HG03045 (cell line): Measurements from ENCODE around the gene CCDC127.
"Not testable (repeated sequence)": the region's sequence is repeated elsewhere in the genome, so short reads cannot be mapped to it uniquely, and the experiment has no call there.

ENCODE experiments used
- ATAC-seq: cut with Tn5 transposase; IDR thresholded peaks from one replicate; pipeline ENCODE4 v1.9.1; 2021; ENCODE audit warnings: mild to moderate bottlenecking, moderate library complexity; ENCODE audit not compliant: unreplicated experiment

CCDC127 gene

DNA sequence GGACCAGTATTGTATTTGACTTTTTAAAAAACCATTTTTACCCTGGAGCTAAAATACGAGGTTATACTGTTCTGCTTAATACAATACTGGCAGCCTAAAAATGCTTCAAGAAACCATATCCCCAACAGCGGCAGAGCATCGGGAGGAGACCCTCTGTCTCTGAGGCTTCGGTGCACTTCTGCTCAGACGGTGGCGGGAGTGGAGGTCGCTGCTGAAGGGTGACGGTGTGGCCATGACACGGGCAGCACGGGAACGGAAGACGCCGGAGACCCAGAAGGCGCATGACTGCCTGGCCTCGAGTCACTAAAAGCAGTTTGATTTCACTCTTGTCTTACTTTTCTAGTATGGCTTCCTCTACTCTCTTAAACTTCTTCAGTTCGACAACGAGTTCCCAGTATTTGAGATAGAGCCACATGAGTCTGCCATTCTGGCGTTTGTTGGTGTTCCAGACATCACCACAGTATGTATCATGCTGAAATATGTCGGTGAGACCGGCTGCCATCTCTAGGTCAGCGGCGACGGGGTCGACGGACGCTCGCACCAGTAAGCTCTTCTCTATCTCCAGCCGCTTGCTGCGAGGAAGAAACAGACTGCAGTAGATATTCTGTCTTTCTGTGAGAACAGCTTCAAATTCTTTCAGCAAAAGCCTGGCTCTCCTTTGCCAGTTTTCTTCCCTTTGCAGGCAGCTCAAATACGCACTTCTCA, 12.8 kb downstream of the CCDC127 start:
- no peak for ATAC-seq

- no peak for ATAC-seq
Observed at GRCh38 chr5:204462-204861, 13.5 kb downstream of the CCDC127 start.

GRCh38 chr5:204001-204400, 14.0 kb downstream of the CCDC127 start:
- no peak for ATAC-seq

- no peak for ATAC-seq
Observed at GRCh38 chr5:203246-203930, 14.6 kb downstream of the CCDC127 start.

DNA sequence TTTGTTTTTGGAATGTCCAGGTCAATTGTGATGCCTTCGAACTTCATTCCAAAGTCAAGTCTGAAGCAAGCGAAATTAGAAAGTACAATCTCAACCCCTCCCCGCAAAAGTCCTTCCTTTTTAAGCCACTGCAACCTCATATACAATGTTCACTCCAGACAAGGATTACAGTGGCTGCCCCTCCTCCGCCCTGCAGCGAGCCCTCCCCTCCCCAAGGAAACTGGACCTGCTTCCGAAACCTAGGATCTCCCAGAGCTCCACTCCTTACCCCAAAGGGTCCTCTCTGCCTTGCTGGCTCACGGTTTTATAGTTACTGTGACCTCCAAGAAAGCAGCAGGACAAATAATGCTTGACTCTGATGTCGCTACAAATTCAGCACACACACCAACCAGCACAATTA, 16.3 kb downstream of the CCDC127 start:
- no peak for ATAC-seq

GRCh38 chr5:200985-201384, 17.0 kb downstream of the CCDC127 start:
- no peak for ATAC-seq

DNA sequence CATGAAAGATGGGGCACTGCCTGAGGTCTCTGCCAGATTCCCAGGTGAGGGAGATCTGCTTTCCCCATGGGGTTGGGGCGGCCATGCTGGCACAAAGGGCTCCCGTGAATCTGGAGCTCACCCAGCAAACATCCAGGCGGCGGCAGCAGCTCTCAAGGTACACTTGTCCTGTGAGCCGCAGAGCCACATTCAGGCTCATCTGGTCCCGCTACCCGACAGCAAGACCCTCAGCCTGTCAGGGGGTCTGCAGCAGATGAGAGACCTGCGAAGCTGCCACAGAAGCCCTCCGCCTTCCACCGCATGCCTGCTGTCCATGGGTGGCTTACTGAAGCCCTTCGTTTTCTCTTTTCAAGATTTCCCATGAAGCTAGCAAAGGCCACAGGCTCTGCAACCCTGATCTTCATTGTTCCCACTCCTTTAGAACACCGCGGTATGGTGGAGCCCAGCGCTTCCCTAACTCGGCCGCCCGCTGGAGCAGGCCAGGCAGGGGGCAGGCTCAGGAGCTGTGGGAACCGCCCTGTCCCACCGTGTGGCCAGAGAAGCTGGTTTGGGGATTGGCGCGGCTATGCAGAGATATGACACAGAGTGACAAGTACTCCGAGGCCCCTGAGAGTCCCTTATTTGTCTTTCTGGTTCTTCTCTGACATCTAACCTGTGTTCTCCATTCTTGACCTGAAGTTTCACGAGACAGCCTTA, 17.9 kb downstream of the CCDC127 start:
- no peak for ATAC-seq

DNA sequence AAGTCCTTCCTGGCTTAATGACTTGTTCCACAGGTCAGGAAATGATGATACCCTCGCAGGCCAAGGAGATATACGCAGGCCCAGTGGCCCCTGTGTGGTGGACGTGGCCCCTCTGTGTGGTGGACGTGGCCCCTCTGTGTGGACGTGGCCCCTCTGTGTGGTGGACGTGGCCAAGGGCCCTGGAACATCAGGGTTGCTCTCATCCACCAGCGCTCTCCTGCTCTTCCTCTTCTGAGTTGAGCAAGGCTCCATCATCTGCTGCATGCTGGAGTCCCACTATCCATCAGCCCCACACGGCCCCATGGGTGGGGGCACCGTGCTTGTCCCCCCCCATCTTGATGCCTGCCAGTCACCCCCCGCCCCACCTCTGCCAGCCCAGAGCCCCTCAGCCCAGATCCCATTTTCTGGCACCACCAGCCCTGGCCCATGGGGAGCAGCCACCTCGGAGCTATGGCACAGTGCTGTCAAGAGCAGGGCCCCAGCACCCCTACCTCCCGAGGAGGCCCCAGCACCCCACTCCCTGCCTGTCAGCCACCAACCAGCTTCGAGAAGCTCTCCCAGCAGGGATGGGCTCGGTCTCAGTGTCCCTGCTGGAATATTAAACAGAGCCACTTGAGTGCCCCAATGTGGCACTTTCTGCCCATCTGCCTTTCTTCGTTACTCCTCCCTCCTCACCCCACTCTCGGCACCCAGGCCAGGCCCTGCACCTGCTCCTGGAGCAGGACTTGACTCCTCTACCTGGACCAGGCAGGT, 18.6 kb downstream of the CCDC127 start:
- no peak for ATAC-seq

- ATAC-seq = no peak
Observed at GRCh38 chr5:198516-199196, 19.3 kb downstream of the CCDC127 start.

- no peak for ATAC-seq
Observed at GRCh38 chr5:197892-198489, 20.0 kb downstream of the CCDC127 start.

- ATAC-seq = not testable (repeated sequence)
Observed at GRCh38 chr5:197031-197430, 20.9 kb downstream of the CCDC127 start.

DNA sequence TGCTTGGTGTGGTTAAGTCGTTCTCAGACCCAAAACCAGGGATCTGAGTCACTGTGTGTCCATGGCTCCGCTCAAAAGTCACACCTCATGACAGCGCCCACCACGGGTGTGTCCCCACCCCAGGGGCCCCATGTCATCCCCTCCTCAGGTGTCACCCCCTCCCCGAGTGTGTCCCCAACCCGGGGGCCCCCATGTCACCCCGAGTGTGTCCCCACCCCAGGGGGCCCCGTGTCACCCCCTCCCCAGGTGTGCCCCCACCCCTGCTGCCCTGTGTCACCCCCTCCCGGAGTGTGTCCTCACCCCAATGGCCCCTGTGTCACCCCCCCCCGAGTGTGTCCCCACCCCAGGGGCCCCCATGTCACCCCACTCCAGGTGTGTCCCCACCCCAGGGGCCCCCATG, 21.6 kb downstream of the CCDC127 start:
- ATAC-seq = no peak

- ATAC-seq = no peak
Observed at GRCh38 chr5:195401-196160, 22.4 kb downstream of the CCDC127 start.

DNA sequence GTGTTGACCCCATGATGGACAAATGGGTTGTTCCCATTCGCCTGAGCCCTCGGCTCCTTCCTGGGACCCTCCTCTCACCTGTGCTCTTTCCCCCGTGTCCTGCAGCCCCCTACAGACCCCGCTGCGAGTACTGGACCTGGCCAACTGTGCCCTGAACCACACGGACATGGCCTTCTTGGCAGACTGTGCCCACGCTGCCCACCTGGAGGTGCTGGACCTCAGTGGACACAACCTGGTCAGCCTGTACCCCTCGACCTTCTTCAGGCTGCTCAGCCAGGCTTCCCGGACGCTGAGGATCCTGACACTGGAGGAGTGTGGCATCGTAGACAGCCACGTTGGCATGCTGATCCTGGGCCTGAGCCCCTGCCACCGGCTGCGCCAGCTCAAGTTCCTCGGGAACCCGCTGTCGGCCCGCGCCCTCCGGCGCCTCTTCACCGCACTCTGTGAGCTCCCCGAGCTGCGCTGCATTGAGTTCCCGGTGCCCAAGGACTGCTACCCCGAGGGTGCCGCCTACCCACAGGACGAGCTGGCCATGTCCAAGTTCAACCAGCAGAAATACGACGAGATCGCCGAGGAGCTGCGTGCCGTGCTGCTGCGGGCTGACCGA, 23.2 kb downstream of the CCDC127 start:
- no peak for ATAC-seq

- no peak for ATAC-seq
Observed at GRCh38 chr5:194102-194501, 23.9 kb downstream of the CCDC127 start.

GRCh38 chr5:192970-193831, 24.8 kb downstream of the CCDC127 start:
- ATAC-seq = no peak

DNA sequence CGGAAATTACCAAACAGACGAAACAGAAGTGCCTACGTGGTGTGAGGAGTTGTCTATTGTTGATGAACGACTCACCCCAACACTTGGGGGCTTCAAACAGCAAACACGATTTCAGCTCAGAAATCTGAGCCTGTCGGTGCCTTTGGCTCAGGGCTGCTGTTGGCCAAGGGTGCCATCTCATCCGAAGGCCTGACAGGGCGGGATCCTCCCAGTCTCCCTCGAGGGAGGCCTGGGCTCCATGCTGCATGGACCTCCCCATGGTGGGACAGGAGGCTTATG, 25.3 kb downstream of the CCDC127 start:
- no peak for ATAC-seq

GRCh38 chr5:191949-192690, 25.8 kb downstream of the CCDC127 start:
- no peak for ATAC-seq
